ENCODE data around the gene NPC2. TPM values are rescaled to one million over a fixed set of nuclear protein-coding genes. Genes with fewer than 3 reads are reported as not detected.

NPC2 gene
- total and polyA plus RNA-seq, 2 of the 4 experiments (the other 2 are of a cell fraction): 210 to 273 TPM

- dilution Hi-C loops (cut with HindIII; ENCODE audit: low sequenced_read_pairs, unreplicated experiment) (no loop called here), in situ Hi-C loops (cut with MboI; ENCODE audit: low sequenced_read_pairs) (no loop called here), intact Hi-C loops (cut with micrococcal nuclease) (no loop called here)
- Histone ChIP-seq H2AK9ac (replicated peaks; ENCODE audit: low read depth, low read length, poor library complexity) (no peak overlapping the region), H3K9me1 (ENCODE audit: insufficient read depth, low read length) (no peaks in the 10 kb centered on the region), H2BK5ac (ENCODE audit: low read depth, low read length, poor library complexity, severe bottlenecking) (no peak overlapping the region), H3K79me1 (ENCODE audit: low read depth in 1 of 2, low read length in 2 of 2) (no peaks in the 10 kb centered on the region), H3K4me1 (ENCODE audit: control insufficient read depth, insufficient read depth, low read length) (no peaks in the 10 kb centered on the region), H3K4me2 (ENCODE audit: low read depth, low read length) (no peak overlapping the region), H4K91ac (ENCODE audit: insufficient read depth, low read depth, low read length) (no peak overlapping the region), H2AK5ac (ENCODE audit: low read depth, low read length) (no peak overlapping the region), H4K8ac (ENCODE audit: low read depth in 2 of 2, low read length in 2 of 2) (no peak overlapping the region), H4K20me1 (ENCODE audit: insufficient read depth, low read length) (no peaks in the 10 kb centered on the region), H2BK15ac (ENCODE audit: low read depth, low read length) (no peak overlapping the region), H3K14ac (replicated peaks; ENCODE audit: low read depth, low read length) (no peak overlapping the region), H2AFZ (replicated peaks; ENCODE audit: low read length, poor library complexity) (no peak overlapping the region), H2BK120ac (ENCODE audit: low read depth, low read length) (no peak overlapping the region), H3K4me3 (ENCODE audit: insufficient read depth, low read depth, low read length) (no peak overlapping the region), H3K27ac (ENCODE audit: insufficient read depth, low read length) (no peak overlapping the region), H3K56ac (ENCODE audit: extremely low read depth, insufficient read depth, low read length) (no peak overlapping the region), H2BK20ac (ENCODE audit: low read depth, low read length) (no peak overlapping the region), H3K18ac (ENCODE audit: low read depth, low read length) (no peak overlapping the region), H3K4ac (ENCODE audit: low read depth, low read length) (no peak overlapping the region), H3K9me3 (ENCODE audit: control insufficient read depth, insufficient read depth, low read length) (no peaks in the 10 kb centered on the region), H3K23ac (ENCODE audit: low read depth, low read length) (no peak overlapping the region), H4K5ac (ENCODE audit: low read depth, low read length) (no peak overlapping the region), H3K36me3 (ENCODE audit: control insufficient read depth, insufficient read depth, low read length) (no peaks in the 10 kb centered on the region), H3K27me3 (ENCODE audit: control insufficient read depth, insufficient read depth, low read length) (peaks cover 50% of the 10 kb centered on the region), H3K9ac (ENCODE audit: low read depth, low read length) (no peak overlapping the region)
- no peak for TF ChIP-seq MXI1 (IDR thresholded peaks at IDR 0.05; ENCODE audit: borderline replicate concordance, low read depth, low read length)
- no peak for TF ChIP-seq RCOR1 (IDR thresholded peaks at IDR 0.05; ENCODE audit: insufficient replicate concordance, low read length)
- no peak for TF ChIP-seq FOS (IDR thresholded peaks at IDR 0.05; ENCODE audit: low read depth, low read length)
- TF ChIP-seq RAD21 (IDR thresholded peaks at IDR 0.05; ENCODE audit: low read length): no peak
- no peak for TF ChIP-seq NFE2L2 (IDR thresholded peaks at IDR 0.05; ENCODE audit: low read depth, low read length)
- TF ChIP-seq CEBPB (IDR thresholded peaks at IDR 0.05; ENCODE audit: low read depth, low read length): no peak
- TF ChIP-seq SMC3 (IDR thresholded peaks at IDR 0.05; ENCODE audit: low read depth, low read length): no peak
- no peak for TF ChIP-seq BHLHE40 (IDR thresholded peaks at IDR 0.05; ENCODE audit: low read depth, low read length)
- no peak for TF ChIP-seq RFX5 (IDR thresholded peaks at IDR 0.05; ENCODE audit: low read depth, low read length)
- TF ChIP-seq CHD1 (IDR thresholded peaks at IDR 0.05; ENCODE audit: low read depth, low read length): no peak
- no peak for TF ChIP-seq ELK1 (IDR thresholded peaks at IDR 0.05; ENCODE audit: borderline replicate concordance, low read depth, low read length)
- no peak for TF ChIP-seq MAFK (IDR thresholded peaks at IDR 0.05; ENCODE audit: low read depth, low read length)
- no peak for TF ChIP-seq MAZ (IDR thresholded peaks at IDR 0.05; ENCODE audit: borderline replicate concordance, low read depth, low read length)
- WGBS, 2 experiments (ENCODE audit: extremely low coverage in 2 of 2, insufficient read length in 1 of 2): no CpG with 5 or more reads among the region's 2 CpGs
- BruUV-seq (replicated peaks): no TSS peak
- ChIA-PET CTCF (interaction anchor here (0.7 kb wide), 1 partner anchor 13 kb away, joined by 3 read pairs; no protein-coding TSS in a partner anchor), POLR2A (ENCODE audit: unreplicated experiment) (no interaction called here)
- no peak for ATAC-seq (ENCODE audit: low read depth)
- no peak for DNase-seq
Measured at GRCh38 chr14:74465335-74465734, 27.8 kb downstream of the NPC2 start.
